AG10803 (cell line): ENCODE measurements around the gene CABP1.

Experiments used
- DNase-seq: peaks from one replicate; pipeline ENCODE4 v3.0.0; 2010; ENCODE audit warnings: low read depth
- H3K4me3 ChIP-seq: 2 replicates; pipeline ENCODE4 v1.5.1; 2011; ENCODE audit warnings: mild to moderate bottlenecking, low read length, control low read depth
- CTCF ChIP-seq: conservative IDR thresholded peaks from 2 replicates; pipeline ENCODE4 v1.5.1; 2011; ENCODE audit warnings: mild to moderate bottlenecking, low read length, control low read depth, inconsistent platforms

Gene CABP1

GRCh38 chr12:120690978-120691377, 50.6 kb downstream of the CABP1 start:
- no peak for DNase-seq
- H3K4me3 ChIP-seq = no peak overlapping the region
- no peak for TF ChIP-seq CTCF

DNA sequence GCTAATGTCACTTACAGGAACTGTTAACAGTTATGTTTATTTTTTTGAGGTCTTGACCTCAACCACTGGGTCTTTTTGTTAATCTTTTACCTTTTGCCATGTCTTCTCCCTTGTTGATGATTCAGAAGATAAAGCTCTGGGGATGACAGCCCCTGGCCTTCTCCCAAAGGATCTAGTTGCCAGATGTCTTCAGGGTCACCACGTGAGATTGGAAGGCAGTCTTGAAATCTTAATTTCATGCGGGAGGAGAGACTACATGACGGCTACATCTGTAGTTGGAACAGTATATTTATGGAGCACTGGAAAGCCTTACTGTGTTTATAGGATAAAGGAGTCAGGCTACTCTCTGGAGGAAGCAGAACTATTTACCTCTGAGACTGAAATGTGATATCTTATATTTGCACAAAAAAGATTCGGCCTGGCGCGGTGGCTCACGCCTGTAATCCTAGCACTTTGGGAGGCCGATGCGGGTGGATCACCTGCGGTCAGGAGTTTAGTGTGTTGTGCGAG, 52.2 kb downstream of the CABP1 start:
- no peak for TF ChIP-seq CTCF
- H3K4me3 ChIP-seq = no peak overlapping the region
- peak; percentile 25 for DNase-seq

- TF ChIP-seq CTCF = no peak
- no peak for DNase-seq
- no peak overlapping the region for H3K4me3 ChIP-seq
Measured at GRCh38 chr12:120693848-120694247, 53.4 kb downstream of the CABP1 start.

- no peak for DNase-seq
- TF ChIP-seq CTCF = no peak
Measured at GRCh38 chr12:120696626-120697025, 56.2 kb downstream of the CABP1 start.

DNA sequence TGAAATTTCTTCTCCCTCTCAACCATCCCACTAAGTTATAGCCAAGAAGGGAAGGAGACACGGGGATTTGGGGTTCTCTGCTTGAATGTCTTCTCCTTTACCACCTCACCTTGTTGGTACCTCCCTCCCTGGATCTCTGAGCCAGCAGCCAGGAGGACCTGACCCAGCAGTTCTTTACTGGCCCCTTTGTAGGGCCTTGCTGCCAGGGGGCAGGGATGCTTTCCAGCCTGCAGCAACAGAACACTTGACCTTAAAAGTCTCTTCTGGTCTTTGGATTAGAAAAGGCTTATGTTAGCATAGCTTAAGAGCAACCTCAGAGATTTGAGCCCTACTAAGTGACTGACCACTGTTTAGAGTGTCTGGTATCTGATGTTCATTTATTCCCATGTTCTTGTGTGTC, 56.9 kb downstream of the CABP1 start:
- no peak overlapping the region for H3K4me3 ChIP-seq
- DNase-seq = no peak
- TF ChIP-seq CTCF = no peak

More at GRCh38 chr12:120696626-120697025, 56.2 kb downstream of the CABP1 start:
- no peak overlapping the region for H3K4me3 ChIP-seq

DNA sequence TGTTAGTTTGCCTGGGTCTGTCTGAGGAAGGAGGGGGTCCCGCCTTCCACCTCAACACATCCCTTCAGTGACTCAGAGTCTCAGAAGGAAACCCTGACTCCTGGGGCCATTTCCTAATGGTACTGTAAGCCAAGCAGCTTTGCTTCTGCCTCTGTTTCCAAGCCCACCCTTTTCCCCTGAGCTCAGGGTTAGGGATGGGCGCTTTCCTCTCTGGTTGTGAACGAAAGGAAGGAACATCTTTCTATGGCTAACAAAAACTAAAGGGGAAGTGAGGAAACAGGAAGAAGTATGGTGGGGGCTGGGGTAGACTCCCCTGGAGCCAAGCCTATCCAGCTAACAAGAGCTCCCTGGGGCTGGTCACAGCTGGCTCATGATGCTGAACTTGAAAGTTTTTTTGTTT, 58.2 kb downstream of the CABP1 start:
- DNase-seq = no peak
- no peak overlapping the region for H3K4me3 ChIP-seq
- no peak for TF ChIP-seq CTCF

DNA sequence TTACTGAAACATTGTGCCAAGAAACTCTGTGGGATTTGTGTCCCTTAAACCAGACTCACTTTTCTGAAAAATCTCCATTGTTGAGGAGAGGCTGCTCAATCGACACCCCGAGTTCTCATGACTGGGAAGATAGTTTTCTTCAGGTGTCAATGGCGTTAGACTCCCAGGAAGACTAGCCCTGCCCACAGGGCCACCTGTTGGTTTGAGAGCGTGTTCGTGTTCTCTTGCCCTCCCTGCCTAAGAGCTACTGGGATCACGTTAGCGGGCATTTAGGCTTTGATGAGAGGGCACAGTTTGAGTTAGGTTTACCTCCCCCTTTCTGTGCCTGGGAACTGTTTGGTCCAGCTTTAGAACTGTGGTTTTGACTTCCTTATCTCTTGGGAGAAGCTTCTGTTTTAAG, 59.1 kb downstream of the CABP1 start:
- no peak overlapping the region for H3K4me3 ChIP-seq
- no peak for DNase-seq
- TF ChIP-seq CTCF = no peak
